ENCODE results near the gene GSAP. TPM values are rescaled to one million over a fixed set of nuclear protein-coding genes. Genes with fewer than 3 reads are reported as not detected.

GSAP gene
- total and polyA plus RNA-seq, 9 of the 15 experiments (the other 6 are each of a cell fraction or from before 2014, with no cell fraction given) = 0.13 TPM; not detected in 8

GRCh38 chr7:77331938-77332695 is 84.0 kb downstream of the GSAP start (continued):
- no peak for TF ChIP-seq ZNF609 (CRISPR knock-in tag; IDR thresholded peaks at IDR 0.05; ENCODE audit: borderline replicate concordance)
- TF ChIP-seq ZNF217 (CRISPR knock-in tag; IDR thresholded peaks at IDR 0.05) = no peak
- TF ChIP-seq PTRF (tag; IDR thresholded peaks at IDR 0.05) = no peak
- no peak for TF ChIP-seq ZHX1 (conservative IDR thresholded peaks at IDR 0.05; ENCODE audit: low read length)
- no peak for TF ChIP-seq RHOXF2B (CRISPR knock-in tag; conservative IDR thresholded peaks at IDR 0.05)
- TF ChIP-seq THRAP3 (IDR thresholded peaks at IDR 0.05; ENCODE audit: borderline replicate concordance) = no peak
- TF ChIP-seq ATF1 (CRISPR knock-in tag; IDR thresholded peaks at IDR 0.05) = no peak
- no peak for TF ChIP-seq ATF1 (tag; IDR thresholded peaks at IDR 0.05)
- no peak for TF ChIP-seq POU5F1 (IDR thresholded peaks at IDR 0.05; ENCODE audit: borderline replicate concordance, low read depth, low read length, partially characterized antibody)
- no peak for TF ChIP-seq ZFPM2 (CRISPR knock-in tag; IDR thresholded peaks at IDR 0.05)
- TF ChIP-seq JUND (IDR thresholded peaks at IDR 0.05; ENCODE audit: borderline replicate concordance, low read depth, low read length) = no peak
- no peak for TF ChIP-seq JUND (tag; IDR thresholded peaks at IDR 0.05; ENCODE audit: borderline replicate concordance, low read depth, low read length)
- no peak for TF ChIP-seq TAF1 (IDR thresholded peaks at IDR 0.05; ENCODE audit: control insufficient read depth, extremely low read depth, insufficient read depth, low read length, severe bottlenecking)
- TF ChIP-seq ZNF197 (CRISPR knock-in tag; IDR thresholded peaks at IDR 0.05; ENCODE audit: low read depth) = no peak
- no peak for TF ChIP-seq MAFF (IDR thresholded peaks at IDR 0.05; ENCODE audit: low read length)
- peak; percentile 57 for TF ChIP-seq SMC3 (conservative IDR thresholded peaks at IDR 0.05; ENCODE audit: insufficient read depth, low read depth, low read length)
- TF ChIP-seq GMEB1 (CRISPR knock-in tag; IDR thresholded peaks at IDR 0.05) = no peak
- TF ChIP-seq STAG1 (CRISPR knock-in tag; IDR thresholded peaks at IDR 0.05; ENCODE audit: borderline replicate concordance) = peak; percentile 16; the same call in 1 of the 2 replicates
- TF ChIP-seq PHTF2 (CRISPR knock-in tag; IDR thresholded peaks at IDR 0.05) = no peak
